ENCODE data around the gene APC. TPM values are rescaled to one million over a fixed set of nuclear protein-coding genes. Genes with fewer than 3 reads are reported as not detected.

The APC gene
- total RNA-seq, 4 donors from 2014 or later: 57.3 to 68.2 (median 65.5) TPM

DNA sequence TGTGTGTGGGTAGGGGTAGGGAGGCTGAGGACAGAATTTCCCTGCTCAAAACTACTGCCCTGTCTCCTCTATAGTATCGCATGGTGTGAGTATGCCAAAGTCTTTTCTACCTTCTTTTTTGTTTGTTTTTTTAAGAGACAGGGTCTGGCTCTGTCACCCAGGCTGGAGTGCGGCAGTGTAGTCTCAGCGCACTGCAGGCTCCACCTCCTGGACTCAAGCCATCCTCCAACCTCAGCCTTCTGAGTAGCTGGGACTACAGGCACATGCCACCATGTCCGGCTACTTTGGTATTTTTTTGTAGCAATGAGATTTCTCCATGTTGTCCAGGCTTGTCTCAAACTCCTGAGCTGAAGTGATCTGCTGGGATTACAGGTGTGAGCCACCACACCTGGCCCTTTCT is 125.9 kb downstream of the APC start:
- TF ChIP-seq CTCF (IDR thresholded peaks at IDR 0.05; ENCODE audit: low read depth): no peak

GRCh38 chr5:112865128-112865527 is 127.4 kb downstream of the APC start:
- TF ChIP-seq CTCF (IDR thresholded peaks at IDR 0.05; ENCODE audit: low read depth): no peak

GRCh38 chr5:112866739-112867138 is 129.1 kb downstream of the APC start:
- TF ChIP-seq CTCF (IDR thresholded peaks at IDR 0.05; ENCODE audit: low read depth): no peak

- TF ChIP-seq CTCF (IDR thresholded peaks at IDR 0.05; ENCODE audit: low read depth): no peak
Measured at GRCh38 chr5:112867411-112867810, 129.7 kb downstream of the APC start.

DNA sequence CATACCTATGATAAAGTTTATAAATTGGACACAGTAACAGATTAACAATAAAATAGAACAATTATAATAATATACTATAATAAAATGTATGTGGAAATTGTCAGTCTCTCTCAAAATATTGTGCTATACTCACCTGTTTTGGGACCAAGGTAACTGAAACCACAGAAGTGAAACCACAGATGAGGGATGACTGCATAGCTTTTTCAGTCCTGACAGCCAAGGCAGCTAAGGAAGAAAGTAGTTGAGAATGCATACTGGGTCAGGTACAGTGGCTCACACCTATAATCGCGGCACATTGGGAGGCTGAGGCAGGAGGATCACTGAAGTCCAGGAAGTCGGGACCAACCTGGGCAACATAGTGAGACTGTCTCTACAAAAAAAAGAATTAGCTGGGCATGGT is 132.3 kb downstream of the APC start:
- no peak for TF ChIP-seq CTCF (IDR thresholded peaks at IDR 0.05; ENCODE audit: low read depth)

- no peak for TF ChIP-seq CTCF (IDR thresholded peaks at IDR 0.05; ENCODE audit: low read depth)
Measured at GRCh38 chr5:112870966-112871365, 133.3 kb downstream of the APC start.

DNA sequence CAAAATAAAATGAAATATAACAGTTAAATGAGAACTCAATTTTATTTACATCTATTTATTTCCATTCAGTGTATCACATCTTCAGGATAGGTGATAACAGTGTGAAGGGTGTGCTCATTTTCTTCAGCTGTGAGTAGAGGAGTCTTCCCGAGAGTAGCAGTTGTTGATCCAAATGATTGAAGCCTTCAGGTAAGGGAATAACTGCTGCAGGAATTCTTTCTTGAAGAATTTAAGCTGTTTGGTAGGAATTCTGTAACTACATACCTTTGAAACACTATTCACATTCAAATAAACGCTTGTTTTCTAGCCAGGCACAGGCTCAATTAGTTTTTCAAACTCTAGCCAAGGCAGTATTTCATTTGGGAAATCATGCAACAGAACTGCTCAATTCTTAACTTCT is 138.7 kb downstream of the APC start:
- no peak for TF ChIP-seq CTCF (IDR thresholded peaks at IDR 0.05; ENCODE audit: low read depth)
